Epithelial cell of proximal tubule (primary cell): ENCODE measurements around the gene USP8. TPM values are rescaled to one million over a fixed set of nuclear protein-coding genes. Genes with fewer than 3 reads are reported as not detected.
A peak's percentile ranks its signal among the peaks of the same experiment; 100 is the strongest.
"Not testable (repeated sequence)": the region's sequence is repeated elsewhere in the genome, so short reads cannot be mapped to it uniquely, and the experiment has no call there.

Source experiments
- DNase-seq: peaks from one replicate; pipeline ENCODE4 v3.0.0-alpha.2; 2011; ENCODE audit warnings: low read depth
- H3K4me3 ChIP-seq: 2 replicates; pipeline ENCODE4 v1.5.1; 2011; ENCODE audit warnings: low read depth, mild to moderate bottlenecking, low read length
- total RNA-seq: library from RNA; depleted of rRNA; stranded (reverse); fragments of >200 nt; gene quantifications from 2 replicates; pipeline ENCODE4 v1.2.3, GENCODE V29; 2015
- TF ChIP-seq, protein P1 (sequence below): conservative IDR thresholded peaks from 2 replicates; pipeline ENCODE4 v1.5.1; 2012; ENCODE audit warnings: low read depth, mild to moderate bottlenecking, low read length

Gene USP8
- total RNA-seq, result 35.1 and 35.9 TPM in 2 replicates

DNA sequence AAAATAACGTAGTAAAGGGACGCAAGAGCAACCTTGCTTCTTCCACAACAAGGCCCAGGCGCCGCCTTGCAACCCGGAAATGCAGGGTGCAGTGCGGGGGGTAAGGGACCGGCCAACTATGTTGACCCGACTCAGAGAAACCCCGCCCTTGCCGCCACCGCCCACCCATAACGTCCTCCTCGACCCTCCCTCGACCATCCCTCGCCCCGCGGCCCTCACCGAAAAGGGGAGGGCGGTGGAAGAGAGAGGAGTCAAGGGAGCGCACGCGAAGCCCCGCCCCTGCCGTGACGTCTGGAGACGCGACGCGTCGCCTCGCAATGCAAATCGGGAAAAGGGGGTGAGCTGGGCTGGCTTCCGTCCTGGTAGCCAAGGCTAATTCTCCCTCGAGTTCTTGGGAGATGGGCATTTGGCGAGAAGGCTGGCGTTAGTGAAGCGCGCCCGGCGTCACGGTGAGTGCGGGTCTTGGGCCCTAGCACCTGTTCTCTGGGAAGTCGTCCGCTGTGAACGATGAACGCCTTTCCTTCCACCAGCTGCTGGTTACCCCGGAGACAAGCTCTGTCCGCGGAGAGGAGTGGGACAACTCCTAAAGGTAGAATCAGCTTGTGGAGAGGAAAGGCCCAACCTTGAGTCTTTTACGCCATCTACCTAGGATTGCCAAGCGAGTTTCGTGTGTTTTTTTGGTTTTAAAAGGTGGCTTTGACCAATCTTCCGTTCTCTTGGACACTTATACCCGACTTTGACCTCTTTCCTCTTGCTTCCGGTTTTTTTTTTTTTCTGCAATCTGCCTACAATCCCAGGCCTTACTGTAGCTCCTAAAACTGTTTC is at the start of gene USP8:
Gene USP8 (plus strand): TSS at position 340 of the 825 bp plus-strand sequence. CDS start 14,669 bp downstream, outside the sequence.
- H3K4me3 ChIP-seq, result peak within 1 kb of the TSS; percentile 82
- DNase-seq, result peak; percentile 66
- TF ChIP-seq, protein P1, sequence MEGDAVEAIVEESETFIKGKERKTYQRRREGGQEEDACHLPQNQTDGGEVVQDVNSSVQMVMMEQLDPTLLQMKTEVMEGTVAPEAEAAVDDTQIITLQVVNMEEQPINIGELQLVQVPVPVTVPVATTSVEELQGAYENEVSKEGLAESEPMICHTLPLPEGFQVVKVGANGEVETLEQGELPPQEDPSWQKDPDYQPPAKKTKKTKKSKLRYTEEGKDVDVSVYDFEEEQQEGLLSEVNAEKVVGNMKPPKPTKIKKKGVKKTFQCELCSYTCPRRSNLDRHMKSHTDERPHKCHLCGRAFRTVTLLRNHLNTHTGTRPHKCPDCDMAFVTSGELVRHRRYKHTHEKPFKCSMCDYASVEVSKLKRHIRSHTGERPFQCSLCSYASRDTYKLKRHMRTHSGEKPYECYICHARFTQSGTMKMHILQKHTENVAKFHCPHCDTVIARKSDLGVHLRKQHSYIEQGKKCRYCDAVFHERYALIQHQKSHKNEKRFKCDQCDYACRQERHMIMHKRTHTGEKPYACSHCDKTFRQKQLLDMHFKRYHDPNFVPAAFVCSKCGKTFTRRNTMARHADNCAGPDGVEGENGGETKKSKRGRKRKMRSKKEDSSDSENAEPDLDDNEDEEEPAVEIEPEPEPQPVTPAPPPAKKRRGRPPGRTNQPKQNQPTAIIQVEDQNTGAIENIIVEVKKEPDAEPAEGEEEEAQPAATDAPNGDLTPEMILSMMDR, result no peak

DNA sequence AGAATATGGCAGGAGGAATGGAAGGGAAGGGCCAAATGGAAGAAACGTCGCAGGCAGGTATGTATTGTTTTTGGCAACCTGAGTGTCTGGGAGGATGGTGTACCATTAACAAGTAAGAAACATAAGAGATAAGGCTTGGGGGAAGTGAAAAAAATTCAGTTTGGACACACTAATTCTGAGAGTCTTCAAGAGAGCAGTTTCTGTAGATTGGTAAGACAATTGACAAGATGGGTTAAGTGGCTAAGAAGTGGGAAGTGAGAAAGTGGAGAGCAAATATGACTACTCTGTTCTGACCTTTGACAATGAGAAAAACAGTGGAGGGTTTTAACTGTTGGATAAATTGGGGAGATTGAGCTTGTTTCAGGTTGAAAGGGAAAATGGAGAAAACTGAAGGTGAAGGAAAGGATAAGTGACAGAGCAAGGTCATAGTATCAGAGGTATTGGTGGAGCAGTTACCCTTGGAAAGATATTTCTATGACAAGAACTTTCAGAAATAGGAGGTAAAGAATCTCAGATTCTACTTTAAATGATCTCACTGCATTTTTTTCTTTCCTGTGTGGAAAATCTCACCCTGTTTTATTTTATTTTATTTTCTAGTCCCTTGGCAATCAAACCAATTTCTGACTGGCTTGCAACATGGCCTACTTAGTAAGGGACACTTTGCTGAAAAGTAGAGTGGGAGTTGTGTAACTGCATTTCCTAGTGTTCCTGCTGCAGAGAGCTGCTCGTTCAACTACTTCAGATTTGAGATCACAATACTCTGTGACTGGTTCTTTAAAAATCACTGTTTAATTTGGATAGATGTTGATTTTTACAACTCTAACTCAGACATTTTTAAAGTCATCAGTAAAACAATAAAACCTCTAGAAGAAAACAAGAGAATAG is 46.1 kb upstream of the USP8 start:
- TF ChIP-seq, protein P1, result no peak
- no peak for DNase-seq

DNA sequence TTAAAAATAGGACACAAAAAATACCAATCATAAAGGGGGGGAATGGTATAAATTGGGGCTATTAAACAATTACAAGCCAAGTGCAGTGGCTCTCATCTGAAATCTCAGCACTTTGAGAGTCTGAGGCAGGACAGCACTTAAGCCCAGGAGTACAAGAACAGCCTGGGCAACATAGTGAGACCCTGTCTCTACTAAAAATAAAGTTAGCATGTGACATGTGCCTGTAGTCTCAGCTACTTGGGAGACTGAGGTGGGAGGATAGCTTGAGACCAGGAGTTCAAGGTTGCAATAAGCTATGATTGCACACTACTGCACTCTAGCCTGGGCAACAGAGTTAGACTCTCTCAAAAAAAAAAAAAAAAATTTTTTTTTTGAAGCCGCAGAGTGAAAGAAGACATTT is 45.4 kb upstream of the USP8 start:
- TF ChIP-seq, protein P1, result no peak
- H3K4me3 ChIP-seq, result no peak overlapping the region
- no peak for DNase-seq

More for the DNA sequence above, 46.1 kb upstream of the USP8 start:
- H3K4me3 ChIP-seq, result no peak overlapping the region

DNA sequence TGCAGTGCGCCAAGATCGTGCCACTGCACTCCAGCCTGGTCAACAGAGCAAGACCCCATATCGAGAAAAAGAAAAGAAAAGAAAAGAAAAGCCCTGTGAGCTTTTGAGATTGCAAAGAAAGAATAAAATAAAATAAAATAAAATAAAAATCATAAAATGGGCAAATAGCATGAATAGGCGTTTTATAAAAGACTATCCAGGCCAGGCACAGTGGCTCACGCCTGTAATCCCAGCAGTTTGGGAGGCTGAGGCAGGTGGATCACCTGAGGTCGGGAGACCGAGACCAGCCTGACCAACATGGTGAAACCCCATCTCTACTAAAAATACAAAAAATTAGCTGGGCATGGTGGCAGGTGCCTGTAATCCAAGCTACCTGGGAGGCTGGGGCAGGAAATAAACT is 44.8 kb upstream of the USP8 start:
- not testable (repeated sequence) for H3K4me3 ChIP-seq, DNase-seq

DNA sequence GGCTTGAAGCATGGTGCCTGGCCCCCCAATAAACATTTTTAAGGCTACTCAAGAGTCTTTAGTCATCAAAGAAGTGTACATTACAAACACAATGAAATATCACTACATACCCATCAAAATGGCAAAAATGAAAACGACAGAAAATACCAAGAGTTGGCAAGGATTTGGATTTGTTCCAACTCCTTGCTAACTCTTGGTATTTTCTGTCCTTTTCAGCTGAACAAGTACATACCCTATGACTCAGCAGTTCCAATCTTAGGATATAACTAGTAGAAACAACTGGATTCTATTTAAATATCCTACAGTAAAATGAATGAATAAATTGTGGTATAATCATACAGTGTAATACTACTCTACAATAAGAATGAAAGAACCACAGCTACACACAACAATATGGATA is 44.1 kb upstream of the USP8 start:
- DNase-seq, result no peak
- TF ChIP-seq, protein P1, result no peak
- no peak overlapping the region for H3K4me3 ChIP-seq

DNA sequence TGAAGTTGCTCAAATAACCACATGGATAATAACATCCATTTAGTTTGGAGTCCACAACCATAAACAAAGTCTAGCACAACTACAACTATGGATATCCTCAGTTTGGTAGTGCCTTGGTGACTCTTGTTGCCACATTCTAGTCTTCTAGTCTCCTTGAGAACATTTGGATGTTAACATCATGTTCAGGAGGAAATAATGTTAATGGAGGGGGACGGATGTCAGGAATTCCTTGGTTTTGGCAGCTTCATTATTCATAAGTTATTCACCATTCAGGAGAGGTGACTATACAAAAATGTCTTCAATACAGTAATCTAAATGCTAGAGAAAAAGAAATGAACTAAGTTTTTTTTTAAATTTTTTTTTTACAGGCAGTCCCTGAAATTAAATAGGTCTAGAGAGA is 42.8 kb upstream of the USP8 start:
- DNase-seq, result no peak
- H3K4me3 ChIP-seq, result no peak overlapping the region

DNA sequence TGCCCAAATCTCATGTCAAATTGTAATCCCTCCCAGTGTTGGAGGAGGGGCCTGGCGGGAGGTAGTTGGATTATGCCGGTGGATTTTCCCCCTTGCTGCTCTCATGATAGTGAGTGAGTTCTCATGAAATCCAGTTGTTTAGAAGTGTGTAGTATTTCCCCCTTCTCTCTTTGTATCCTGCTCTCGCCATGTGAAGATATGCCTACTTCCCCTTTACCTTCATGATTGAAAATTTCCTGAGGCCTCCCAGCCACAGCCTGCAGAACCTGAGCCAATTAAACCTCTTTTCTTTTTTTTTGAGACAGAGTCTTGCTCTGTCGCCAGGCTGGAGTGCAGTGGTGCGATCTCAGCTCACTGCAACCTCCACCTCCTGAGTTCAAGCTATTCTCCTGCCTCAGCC is 41.8 kb upstream of the USP8 start:
- not testable (repeated sequence) for DNase-seq, H3K4me3 ChIP-seq

More for the DNA sequence above, 42.8 kb upstream of the USP8 start:
- TF ChIP-seq, protein P1, result no peak
